A549 (cell line): ENCODE measurements around the gene RTN4R.

ENCODE experiments used
- CTCF ChIP-seq: fragments of >200 bp; sonication (Bioruptor Twin); formaldehyde crosslinking; IDR thresholded peaks from 3 replicates; pipeline ENCODE4 v1.5.1; 2016
- MAFK ChIP-seq: fragments of 450-650 bp; IDR thresholded peaks from 2 replicates; pipeline ENCODE4 v1.6.1; 2014; ENCODE audit not compliant: partially characterized antibody
- POLR2A ChIP-seq: IDR thresholded peaks from 2 replicates; pipeline ENCODE4 v1.6.1; 2012; ENCODE audit warnings: mild to moderate bottlenecking, low read length
- RNF2 ChIP-seq: fragments of 200-600 bp; sonication (generic); IDR thresholded peaks from 2 replicates; pipeline ENCODE4 v1.6.1; 2016; ENCODE audit warnings: low read depth, mild to moderate bottlenecking, antibody characterized with exemption, moderate library complexity, borderline replicate concordance

- TF ChIP-seq CTCF (no peak), POLR2A (no peak), RNF2 (no peak), MAFK (no peak)
These were observed 57.6 kb downstream of the RTN4R start for GRCh38 chr22:20210473-20211059.
